HG02943 (cell line): ENCODE data around the gene APP.

Experiments
- ATAC-seq: cut with Tn5 transposase; IDR thresholded peaks from one replicate; pipeline ENCODE4 v1.9.1; 2021; ENCODE audit warnings: mild to moderate bottlenecking, low read depth, moderate library complexity; ENCODE audit not compliant: unreplicated experiment

Gene APP

DNA sequence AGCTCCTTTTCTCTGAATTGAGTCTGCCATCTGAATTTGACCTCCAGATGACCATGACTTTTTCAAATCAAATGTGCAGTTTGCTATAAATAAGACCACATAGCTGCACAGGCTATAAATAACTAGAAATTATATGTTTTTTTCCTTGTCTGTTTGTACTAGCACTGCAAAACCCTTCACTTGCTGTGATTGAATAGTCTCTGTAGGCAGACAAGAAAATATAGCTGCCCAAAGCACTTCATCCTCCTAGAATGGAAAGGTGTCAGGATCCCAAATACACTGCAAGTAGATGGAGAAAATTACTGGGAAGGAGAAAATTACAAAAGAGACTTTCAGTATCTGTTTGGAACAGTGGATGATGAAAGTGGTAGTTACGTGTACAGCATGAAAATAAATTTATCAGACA lies 175.8 kb downstream of the APP start:
- no peak for ATAC-seq

DNA sequence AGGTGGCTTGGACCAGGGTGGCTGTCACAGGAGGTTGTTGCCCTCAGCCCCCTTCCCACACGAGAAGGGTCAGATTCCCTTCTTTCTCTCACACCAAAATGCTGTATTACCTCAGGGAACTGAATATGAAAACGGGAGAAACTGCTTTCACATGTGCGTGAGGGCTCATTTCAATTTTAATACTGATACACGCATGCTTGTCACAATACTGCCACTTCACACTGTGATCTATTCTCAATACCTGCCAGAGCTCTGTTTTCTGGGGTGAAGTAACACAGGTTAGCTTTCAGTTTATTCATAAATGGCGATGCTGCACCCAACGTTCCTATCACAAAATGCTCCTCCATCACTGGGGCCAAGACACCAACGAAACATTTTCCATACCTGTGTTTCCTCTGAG lies 181.8 kb downstream of the APP start:
- no peak for ATAC-seq

DNA sequence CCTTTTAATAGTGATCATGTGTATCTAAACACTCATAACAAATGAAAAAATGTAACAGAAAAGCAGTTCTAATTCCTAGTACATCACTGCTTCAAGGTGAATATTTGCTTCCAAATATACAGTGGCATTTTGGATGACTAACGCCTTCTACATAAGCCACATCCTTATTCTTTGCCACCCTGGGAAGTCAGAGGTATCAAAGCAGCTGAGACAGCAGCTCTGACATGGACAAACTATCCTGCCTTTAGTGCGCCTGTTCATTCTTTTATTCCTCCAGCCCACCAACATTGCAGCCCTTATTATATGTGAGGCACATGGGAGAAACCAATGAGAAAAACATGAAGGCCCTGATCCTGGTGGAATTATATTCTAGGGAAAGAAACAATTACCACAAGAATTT lies 183.0 kb downstream of the APP start:
- ATAC-seq = no peak

DNA sequence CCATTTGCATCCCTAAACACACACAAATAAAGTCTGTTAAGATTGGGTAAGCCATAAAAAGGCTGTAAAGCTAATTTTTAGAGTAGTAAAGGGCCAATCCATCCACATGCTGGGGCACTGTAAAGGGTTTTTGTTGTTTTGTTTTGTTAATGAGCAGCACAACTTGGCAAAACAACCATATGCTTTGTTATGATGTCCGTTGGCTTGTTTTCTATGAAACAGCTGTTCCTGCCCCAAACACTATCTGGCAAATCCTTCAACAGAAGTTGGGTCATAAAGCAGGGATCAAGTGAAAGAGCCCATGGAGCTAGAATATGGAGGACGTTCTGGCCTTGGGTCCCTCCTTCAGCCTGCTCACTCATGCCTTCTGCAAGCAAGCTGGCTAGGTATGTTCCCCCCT lies 183.6 kb downstream of the APP start:
- no peak for ATAC-seq

DNA sequence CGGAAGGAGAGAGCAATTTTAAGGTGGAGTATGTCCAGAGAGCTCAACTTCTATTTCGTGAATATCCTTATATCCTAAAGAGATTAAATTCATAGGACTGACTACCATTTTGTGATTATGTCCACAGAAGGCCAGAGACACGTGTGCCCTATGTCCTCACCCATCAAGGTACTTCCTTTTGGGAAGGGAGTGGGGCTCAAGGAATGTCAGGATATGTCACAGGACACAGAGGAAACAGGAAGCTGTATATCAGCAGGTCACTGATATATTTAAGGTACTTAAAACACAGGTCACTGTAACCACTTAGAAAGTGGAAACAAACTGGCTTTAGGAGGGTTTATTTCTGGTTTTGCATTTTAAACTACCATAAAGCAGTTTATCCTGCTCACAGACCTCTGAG lies 184.6 kb downstream of the APP start:
- no peak for ATAC-seq

DNA sequence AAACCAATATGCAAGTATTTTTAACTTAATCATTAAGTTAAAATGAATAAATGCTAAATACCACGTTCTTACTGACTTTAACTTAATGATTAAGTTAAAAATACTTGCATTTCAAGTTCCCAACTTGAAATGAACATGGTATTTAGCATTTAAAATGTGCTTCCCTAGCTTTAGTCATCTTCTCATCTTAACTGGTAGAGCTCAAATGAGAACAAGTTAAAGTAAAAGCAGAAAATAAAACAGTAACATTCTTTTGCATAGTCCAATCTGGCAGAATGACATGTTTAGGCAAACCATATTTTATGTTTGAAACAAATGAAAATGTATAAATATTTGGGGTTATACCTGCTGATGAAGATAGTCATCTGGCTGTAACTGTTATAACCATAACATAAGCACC lies 186.0 kb downstream of the APP start:
- ATAC-seq = no peak

DNA sequence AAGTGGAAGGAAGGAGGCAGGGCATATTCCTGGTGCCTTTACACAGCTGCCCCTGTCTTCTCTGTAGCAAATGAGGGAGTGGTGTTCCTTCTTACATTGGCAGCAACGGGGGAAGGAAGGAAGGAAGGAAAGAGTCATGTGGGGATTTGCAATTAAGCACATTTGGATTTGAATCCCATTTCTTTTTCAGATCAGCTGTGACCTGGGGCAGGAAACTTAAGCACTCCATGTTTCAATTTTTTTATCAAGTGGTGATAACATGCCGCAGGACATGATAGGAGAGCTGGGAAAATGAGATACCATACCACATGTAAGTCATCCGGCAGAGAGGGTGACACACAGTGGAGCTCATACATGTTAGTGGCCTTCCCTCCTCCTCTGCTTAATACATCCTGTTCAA lies 186.8 kb downstream of the APP start:
- ATAC-seq = no peak

DNA sequence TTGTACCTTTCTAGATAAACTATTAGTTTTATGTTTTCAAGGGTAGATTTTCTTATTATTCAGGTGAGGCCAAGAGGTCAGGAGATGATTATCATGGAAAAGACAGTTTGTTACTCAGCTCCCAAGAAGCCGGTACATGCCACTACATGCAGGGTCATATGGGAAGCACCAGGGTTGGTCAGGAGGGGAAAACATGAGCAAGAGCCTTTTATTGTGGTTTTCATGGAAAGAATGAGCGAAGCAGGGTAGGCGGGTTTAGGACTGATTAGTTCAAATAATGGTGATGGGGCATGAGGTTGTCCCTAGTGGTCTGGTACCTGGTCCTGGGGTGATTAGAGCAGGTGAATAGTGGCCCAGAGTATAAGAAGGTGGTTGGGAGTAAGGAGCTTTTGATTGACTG lies 189.9 kb downstream of the APP start:
- no peak for ATAC-seq

GRCh38 chr21:25979845-25980616 lies 190.5 kb downstream of the APP start:
- ATAC-seq = no peak

DNA sequence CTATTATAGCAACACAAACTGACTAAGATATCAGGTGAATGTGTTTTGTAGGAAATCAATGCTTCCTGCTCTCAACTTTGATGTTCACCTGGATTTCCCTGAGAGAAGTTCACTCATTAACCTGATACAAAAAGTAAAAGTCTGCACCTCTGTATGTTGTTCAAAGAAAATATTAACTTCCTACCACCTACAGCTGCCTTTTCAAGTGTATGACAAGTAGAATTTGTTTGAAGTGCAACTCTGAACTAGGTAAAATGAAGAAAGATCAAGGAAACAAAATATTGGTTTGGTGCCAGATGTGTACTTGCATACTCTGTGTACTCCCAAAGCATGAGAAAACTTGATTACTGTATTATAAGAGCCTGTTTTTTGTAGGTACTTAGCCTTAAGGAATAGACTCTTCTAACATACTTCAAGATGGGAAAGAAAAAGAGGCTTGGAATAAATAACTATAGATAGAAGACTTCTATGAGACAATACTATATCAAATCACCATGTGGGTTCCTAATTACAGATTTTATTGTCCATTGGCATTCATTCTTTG lies 193.4 kb downstream of the APP start:
- ATAC-seq = no peak

DNA sequence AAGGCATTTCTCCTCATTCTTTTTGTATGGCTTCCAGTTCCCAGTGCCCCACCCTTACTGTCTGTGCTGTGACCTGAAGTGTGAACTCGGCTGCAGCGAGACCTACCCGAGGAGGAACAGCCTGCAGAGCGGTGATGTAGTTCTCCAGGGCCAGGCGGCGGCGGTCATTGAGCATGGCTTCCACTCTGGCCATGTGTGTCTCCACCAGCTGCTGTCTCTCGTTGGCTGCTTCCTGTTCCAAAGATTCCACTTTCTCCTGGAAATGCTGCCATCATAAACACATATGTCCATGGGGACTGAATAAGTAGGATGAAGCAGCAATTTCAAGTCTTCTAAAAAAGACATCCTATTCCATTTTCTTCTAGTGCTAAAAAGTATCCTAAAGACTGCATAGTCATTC lies 195.6 kb downstream of the APP start:
- ATAC-seq = no peak

DNA sequence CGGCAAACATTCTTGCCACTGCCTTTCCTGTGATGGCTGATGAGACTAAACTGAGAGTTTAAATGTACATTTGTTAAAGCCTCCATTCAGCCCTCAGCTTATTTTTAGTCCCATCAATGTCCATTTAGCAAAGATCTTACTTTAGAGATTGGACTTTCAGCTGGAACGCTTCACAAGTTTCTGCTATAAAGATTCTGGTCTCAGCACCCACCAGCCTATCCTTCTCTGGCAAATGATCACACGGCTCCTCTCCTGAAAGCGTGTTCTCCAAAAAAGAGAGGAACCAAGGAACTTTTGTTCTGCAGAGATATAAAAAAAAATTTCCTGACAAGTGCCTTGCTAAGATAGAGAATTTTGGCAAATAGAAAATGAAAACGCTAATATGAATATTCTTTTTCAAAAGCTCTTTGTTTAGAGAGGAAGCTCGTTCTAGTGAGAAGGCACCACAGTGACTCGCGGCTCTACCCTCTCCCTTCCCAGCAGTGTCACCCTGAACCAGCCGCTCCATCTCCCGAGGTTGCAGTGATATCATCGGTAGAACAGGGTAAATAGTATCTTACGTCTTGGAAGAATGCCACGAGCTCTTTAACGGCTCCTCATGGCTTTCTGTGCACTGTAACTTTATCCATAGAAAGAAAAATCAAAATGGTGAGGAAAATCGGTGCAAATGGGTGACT lies 200.2 kb downstream of the APP start:
- ATAC-seq = no peak

DNA sequence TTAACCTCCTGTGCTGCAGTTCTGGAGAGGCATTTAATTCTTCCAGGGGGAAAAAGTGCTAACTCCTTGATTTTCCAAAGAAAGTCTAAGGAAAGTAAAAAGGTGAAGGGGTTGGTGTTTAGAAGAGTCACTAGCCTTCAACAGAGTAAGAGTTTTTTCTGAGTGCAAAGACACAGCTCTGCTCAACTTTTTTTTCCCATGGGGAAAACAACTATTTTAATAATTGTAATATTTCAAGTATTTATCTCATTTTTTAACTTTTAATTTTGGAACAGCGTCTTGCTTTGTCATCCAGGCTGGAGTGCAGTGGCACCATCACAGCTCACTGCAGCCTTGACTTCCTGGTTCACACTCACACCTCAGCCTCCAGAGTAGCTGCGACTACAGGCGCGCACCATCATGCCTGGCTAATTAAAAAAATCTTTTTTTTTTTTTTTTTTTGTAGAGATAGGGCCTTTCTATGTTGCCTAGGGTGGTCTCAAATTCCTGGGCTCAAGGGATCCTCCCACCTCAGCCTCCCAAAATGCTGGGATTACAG lies 202.6 kb downstream of the APP start:
- peak; percentile 40 for ATAC-seq

GRCh38 chr21:25967181-25967900 lies 203.2 kb downstream of the APP start:
- ATAC-seq = peak; percentile 87

DNA sequence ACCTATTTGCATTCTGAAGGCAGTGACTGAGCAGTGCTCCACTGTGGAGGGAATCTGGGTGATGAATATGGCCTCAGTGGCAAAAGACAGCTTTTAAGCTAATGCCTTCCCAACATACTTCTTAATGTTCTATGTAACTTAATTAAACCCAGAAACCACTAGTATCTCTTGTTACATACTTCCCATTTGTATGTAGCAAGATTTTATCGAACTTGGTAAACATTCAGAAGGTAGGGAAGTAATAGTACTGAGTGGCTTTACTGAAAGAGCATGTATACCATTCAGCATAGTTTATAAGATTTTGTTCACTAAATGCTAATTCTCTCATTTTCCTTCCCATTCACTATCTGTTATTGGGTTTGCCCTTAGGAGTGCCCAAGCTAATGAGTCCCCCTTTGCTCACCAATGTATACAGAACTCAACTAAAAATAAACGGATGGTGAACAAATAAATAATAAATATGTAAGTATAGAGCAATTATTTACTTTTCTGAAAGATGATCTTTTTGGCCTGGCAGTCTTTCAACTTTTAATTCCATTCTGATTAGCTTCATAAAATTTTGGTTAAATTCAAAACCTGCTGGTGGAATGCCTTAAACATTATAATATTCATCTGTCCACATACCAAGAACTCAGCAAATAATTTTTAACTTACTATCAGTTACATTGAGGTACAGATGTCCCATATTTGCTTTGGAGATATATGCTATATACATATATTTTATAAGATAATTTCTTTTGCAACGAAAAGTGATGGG lies 204.4 kb downstream of the APP start:
- no peak for ATAC-seq

GRCh38 chr21:25964926-25965325 lies 205.6 kb downstream of the APP start:
- no peak for ATAC-seq

GRCh38 chr21:25964015-25964414 lies 206.6 kb downstream of the APP start:
- no peak for ATAC-seq

DNA sequence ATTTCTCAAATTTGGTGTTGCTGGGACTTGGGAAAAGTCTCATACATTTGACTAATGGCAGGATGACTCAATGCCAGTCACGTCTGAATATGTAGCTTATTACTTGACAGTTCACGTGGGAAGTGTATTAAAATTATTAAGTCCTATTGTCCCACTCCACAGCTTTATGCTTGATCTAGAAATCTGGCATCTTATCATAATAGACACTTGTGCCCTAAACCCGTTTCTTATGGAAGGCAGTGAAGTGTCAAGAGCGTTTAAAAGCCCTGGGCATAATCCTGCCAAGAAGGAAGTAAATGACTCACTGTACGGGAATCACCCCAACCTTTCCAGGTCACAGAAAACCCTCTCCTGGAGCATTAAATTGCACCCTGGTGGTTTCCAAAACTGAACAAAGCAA lies 207.4 kb downstream of the APP start:
- no peak for ATAC-seq

GRCh38 chr21:25961042-25961441 lies 209.5 kb downstream of the APP start:
- ATAC-seq = no peak

DNA sequence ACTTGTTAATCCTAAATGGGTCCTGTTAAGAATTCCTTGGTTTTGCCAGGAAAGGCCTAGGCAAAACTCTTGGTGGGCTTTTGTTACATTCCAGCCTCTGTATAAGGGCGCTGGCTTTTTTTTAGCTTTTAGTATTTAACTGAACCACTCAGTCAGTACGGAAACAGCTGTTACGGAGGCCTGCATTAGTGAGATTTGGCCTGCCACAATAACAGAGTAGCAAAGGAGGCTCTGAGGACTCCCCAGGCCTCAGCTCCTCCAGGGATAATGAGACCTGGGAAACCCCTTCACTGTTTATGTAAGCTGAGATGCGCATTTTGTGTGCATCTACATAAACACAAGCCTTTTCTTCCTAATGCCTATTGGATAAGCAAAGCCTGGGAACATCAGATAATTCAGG lies 210.2 kb downstream of the APP start:
- no peak for ATAC-seq
